A673 (cell line): Measurements from ENCODE around the gene SLC35A1.

Experiments used
- CTCF ChIP-seq: fragments of 300-800, 200-600 bp; sonication (generic); conservative IDR thresholded peaks from 2 replicates; pipeline ENCODE4 v1.5.1; 2017; ENCODE audit warnings: low read depth, mild to moderate bottlenecking, antibody characterized with exemption, low read length, moderate library complexity, mixed read lengths
- EZH2 ChIP-seq: fragments of 200-600 bp; sonication (generic); IDR thresholded peaks from 2 replicates; pipeline ENCODE4 v1.6.1; 2017; ENCODE audit warnings: borderline replicate concordance, low read depth, mild to moderate bottlenecking, mixed read lengths, antibody characterized with exemption, low read length; ENCODE audit not compliant: poor library complexity, severe bottlenecking

GRCh38 chr6:87534377-87535047 is 61.7 kb downstream of the SLC35A1 start:
- TF ChIP-seq CTCF (no peak), EZH2 (no peak)
